HG03342 (cell line): Measurements from ENCODE around the gene SH3RF3.

Experiments
- ATAC-seq: cut with Tn5 transposase; IDR thresholded peaks from one replicate; pipeline ENCODE4 v1.9.1; 2021; ENCODE audit warnings: mild to moderate bottlenecking, moderate library complexity; ENCODE audit not compliant: unreplicated experiment

Gene SH3RF3

DNA sequence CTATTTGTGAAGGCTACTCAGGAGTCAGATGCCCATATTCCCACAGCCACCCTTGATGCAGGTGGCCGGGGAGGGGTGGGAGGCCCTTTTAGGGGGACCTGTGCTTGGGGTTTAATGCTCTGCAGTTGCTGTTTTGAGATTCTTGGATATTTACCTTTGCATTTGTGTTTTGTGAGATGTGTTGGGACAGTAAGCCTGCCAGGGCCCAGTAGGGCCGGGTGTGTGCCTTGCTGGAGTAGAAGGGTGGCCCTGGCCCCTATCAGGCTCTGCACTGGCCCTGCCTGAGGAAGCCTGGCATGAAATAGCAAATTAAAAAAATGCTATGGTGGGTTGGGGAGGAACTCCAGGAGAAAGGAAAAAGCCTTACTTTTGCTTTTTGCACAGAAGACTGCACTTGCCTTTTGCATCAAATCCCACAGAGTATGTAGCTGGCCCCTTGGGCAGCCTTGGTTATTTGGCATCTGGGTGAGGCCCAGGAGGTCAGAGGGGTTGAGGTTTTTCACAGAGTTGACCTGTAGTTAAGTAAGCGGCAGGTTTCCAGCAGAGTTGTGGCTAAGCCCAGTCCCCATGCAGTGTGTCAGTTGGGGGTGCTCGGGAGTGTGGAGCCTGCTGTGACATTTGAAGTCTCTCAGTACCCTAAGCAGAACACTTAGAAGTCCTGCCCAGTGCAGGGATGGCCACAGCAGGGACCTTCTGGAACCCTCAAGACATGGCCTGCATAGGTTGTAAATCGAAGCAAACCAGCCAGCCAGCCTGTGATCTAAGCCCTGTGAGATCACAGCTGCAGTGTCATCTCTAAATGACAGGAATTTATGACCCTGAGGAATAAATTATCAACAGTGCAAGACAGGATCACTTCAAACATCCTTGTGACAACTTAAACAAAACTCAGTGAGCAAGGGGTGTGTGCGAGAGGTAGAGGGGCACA lies 68.8 kb downstream of the SH3RF3 start:
- ATAC-seq: no peak

DNA sequence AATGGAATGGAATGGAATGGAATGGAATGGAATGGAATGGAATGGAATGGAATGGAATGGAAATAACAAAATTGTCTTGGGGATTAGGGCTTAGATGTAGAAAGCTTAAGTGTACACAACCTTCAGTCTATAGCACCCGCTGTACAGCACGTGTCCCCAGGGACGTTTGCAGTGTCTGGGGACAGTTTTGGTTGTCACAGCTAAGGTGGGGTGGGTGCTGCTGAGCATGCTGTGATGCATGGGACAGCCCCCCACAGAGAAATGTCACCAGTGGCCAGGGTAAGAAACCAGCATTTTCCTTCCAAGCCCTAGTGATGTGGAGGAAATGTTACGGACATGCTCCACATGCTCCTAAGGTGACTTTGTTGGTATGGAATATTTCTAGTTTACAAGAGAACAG lies 70.8 kb downstream of the SH3RF3 start:
- no peak for ATAC-seq

DNA sequence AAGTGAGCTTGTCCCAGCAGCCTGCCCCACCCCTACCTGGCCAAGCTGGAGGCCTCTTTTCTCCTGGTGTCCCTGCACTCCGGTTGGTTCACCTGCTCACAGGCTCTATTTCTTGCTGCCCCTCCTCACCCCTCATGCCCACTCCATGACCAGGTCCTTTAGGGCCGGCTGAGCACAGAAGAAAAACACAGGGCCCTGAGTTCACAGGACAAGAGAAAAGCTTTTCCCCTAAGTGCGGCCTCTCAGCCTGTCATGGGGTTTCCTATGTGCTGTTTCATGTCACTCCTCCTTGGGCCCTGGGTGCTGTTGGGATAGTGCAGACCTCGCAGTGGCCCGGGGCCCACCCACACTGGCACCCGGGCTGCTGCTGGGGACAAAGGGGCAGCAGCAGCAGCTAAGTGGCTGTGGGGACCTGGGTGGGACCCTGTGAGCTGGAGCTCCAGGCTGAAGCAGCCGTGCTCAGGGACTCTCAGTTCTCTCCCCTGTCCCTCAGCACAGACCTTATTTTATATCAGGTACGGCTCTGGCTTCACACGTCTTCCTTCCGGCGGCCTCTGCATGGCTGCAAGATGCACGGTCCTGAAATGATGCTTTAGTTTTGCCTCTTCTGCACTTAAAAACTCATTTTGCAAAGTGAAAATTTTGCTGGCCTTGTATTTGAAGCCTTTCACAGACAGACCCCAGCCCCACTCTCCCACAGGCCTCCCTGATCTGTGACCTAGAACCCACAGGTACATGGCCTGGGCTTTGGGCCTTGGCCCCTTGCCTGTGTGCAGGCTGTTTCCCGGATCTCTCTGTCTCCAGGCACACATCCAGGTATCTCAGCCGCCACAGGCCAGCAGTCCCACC lies 71.8 kb downstream of the SH3RF3 start:
- ATAC-seq: no peak

DNA sequence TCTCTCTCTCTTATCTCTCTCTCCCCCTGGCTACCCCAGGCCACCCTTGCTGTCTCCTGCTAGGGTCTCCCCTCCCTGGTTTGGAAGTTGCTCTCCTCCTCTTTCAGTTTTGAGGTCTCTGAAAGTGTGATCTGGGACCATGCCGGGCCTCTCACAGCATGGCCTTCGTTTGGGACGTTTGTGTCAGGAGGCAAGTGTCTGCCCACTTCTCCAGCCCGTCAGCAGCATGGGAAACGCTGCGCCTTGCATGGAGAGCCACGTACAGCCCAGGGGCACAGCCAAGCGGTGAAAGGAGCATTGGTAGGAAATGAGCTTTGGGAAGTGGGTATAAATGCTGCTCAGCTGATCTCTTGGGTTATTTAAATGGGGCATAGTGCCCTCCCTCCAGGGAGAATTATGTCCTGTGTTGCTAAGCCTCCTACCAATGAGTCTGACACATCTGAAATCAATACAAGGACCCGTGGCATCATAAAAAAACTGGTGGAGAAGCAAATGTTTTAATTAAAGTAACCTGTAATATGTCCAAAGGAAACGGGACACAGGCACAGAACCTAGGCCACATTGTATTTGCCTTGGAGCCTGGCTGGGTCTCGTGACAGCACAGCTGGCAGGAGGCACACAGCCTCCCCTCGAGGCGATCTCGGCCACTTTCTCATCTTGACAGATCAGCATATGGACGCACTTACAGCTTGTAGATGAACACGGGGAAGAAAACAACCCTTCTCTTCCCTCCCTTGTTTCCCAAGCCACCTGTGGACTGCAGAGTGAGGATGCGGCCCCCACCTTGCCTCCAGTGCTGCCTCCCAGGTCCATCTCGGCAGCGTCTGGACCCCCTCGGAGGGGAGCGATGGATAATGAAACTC lies 72.7 kb downstream of the SH3RF3 start:
- no peak for ATAC-seq

DNA sequence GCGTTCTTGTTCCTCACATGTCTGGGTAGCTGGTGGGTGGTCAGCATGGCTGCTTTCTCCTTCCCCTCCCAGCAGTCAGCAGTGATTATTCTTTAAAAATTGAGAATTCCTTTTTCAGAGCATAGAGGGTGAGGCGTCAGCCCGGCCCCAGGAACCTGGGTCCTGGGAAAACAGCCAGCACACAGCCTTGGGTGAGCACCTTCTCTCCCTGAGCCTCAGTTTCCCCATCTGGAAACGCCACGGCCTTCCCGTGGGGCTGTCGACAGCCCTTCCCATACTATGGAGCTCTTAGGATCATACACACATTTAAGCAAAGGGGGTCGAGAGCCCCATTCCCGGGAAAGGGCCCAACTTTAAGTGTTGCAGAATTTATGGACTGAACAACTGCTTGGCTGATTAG lies 73.5 kb downstream of the SH3RF3 start:
- ATAC-seq: no peak

DNA sequence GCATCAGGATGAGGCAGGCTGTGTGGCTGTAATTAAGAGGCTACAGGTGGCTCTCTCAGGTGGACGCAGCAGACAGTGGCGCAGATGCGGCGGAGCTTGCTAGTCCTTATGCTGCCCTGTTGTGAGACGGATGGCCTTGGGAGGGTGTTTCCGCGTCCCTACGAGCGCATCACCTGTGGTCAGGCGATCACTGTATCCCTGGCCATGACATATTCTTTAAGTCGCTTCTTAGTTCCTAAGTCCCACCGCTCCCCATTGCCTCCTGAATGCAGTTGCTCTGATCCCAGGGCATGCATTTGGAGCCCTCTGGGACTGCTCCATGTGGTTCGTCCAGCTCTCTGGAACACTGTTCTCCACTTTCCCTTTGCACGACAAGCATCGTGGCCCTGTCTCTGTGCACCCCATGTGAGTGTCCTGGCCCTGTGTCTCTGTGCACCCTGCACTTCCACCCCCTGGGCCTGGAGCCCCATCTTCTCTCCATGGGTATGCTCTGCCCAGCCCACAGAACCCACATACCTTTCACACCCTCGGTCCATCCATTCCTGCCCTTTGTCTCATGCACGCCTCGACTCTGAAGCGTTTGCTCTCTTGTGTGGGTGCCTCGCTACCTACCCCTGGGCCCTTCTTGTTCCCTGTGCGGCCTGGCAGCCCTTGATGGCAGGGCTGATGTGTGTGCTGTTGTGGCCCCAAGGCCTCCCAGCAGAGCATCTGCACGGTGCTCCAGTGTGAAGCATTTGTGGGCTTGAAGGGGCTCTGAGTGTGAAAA lies 74.4 kb downstream of the SH3RF3 start:
- ATAC-seq: no peak

DNA sequence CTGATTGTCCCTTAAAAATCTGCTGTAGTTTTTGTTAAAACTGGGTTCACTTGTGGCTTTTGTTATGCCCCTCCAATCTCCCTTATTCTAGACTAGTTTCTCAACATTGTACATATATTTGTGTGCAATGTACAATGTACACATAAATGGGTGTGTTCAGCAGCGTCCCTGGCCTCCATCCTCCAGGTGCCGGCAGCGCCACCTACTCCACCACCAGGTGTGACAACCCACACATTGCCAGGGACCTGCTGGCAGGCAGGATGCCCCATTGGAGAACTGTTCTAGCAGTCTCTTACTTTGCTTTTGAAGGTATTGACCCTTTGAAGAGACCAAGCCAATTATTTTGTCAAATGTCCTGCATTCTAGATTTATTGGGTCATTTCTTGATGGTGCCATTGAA lies 75.4 kb downstream of the SH3RF3 start:
- no peak for ATAC-seq

DNA sequence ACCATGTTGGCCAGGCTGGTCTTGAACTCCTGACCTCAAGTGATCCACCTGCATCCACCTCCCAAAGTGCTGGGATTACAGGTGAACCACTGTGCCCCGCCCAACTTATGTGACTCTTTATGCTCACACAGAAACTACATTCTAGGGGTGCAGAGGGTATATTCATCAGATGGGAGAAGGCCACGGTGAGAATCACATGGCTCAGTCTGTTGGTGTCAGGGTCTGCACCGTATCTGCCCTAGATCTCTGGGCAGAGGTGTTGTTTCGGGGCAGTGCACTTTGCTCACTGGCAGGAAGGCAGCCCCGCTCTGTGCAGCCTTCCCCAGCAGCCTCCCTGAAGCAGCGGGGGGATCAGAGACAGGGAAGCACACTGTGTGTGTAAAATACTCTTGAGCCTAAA lies 76.4 kb downstream of the SH3RF3 start:
- no peak for ATAC-seq

DNA sequence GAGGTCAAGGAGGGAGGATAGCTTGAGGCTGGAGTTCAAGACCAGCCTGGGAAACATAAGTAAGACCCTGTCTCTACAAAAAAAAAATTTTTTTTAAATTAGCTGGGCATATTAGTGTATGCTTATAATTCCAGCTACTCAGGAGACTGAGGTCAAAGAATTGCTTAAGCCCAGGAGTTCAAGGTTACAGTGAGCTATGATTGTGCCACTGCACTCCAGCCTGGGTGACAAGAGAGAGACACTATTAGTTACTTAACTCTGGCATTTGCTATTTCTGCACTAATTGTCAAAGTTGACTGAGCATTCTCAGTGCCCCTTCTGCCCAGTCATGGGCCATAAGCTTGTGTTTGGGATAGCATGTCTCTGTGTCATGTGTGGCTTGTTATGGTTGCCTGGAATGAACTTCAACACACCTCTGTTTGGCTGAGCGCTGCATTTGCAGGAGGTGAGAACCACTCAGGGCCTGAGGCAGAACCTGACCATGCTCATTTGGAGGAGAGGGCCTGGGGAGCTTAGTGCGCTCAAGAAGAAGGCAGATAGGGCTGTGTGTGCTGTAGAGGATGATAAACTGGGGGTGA lies 77.7 kb downstream of the SH3RF3 start:
- ATAC-seq: no peak

DNA sequence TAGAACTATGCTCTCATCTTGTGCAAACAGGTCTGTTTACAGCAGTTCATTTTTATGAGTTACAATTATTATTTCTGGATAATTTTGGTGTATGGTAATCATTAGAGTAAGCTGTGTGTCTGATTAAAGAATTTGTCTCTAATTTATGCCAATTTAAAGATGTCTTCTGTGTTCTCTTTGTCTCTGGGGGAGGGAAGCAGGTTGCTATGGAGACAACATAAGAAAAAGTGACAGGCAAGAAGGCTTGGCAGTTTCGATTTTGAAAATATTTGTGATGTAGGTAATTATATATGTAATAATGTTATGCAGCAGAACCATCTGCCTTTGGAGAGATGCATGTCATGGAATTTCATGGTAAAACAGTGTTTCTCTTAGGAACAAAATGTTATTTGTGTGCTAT lies 78.2 kb downstream of the SH3RF3 start:
- no peak for ATAC-seq

DNA sequence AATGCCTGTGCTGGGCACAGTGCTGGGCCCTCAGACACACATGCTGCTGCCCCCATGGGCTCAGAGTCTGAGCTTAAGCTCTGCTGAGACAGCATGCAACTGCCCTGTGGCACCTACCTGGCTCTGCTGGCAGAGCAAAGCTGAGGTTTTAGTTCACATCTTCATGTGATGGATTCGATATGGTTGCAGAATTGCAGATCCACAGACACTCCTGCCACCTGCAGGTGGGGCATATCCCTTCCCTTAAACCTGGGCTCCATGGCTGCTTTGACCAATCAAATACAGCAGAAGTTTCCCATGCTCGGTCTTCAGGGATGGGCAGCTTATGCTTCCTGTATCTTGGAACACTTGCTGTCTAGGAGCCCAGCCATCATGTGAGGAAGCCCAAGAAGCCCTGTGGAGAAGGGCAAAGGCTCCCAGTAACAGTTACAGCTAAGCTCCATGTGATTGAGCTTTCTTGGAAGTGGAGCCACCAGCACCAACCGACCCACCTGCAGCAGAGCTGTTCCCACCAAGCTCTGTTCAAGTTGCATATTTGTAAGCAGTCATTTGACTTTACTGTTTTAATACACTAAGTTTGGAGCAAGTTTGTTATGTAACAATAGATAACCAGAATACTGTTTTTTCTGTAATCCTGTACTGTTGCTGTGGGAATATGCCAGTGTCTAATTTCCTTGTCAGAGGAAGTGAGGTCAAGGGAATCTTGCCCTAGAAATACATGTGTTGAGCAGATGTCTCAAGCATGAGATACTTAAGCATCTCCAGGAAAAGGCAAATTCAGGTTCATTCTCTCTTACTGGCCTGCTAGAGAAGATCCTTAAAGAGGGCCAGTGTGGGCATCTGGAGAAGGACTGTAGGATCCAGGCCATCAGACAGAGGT lies 79.3 kb downstream of the SH3RF3 start:
- no peak for ATAC-seq

DNA sequence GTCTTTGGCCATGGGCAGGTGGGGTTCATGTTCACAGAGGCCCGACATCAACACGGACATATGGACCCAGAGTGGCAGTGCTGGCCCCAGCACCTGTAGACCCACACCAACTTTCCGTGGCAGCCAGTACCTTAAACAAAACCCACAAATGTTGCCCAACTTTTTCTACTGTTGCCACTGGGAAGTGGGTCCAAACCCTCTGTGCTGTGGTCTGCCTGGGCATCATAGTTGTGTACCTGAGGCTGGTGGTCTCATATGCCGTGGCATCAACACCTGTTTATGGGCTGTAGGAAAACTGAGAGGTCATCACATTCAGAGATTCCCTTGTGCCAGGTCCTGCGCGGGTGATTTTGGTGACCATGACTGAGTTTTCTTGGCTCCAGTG lies 79.9 kb downstream of the SH3RF3 start:
- ATAC-seq: no peak

DNA sequence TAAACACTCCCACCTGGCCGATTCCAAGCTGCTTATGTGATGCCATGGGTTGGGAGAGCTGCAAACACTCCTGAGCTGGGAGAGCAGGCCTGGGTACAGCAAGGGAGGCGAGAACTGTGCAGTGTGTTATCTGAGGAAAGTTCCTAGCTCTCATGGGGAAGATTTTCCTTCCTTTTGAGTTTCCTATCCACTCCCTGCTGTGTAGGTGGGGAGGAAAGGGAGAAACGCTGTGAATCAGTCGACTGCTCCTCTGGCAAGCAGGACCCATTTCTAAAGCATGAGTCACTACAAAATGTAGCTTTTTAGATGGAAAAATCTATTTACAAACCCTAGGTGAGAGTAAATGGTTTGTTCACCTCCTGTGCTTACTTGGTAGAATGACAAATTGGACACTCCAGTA lies 80.4 kb downstream of the SH3RF3 start:
- ATAC-seq: no peak

DNA sequence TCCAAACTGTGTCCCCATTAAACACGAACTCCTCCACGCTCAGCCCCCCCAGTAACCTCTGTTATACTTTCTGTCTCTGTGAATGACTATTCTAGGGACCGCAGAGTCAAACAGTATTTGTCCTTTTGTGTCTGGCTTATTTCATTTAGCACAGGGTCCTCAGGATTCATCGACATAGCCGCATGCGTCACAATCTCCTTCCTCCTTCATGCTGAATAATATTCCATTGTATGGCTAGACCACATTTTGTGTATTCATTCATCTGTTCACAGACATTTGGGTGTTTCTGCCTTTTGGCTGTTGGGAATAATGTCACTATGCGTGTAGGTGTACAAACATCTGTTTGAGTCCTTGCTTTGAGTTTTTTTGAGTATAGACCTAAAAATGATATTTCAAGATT lies 80.9 kb downstream of the SH3RF3 start:
- no peak for ATAC-seq

DNA sequence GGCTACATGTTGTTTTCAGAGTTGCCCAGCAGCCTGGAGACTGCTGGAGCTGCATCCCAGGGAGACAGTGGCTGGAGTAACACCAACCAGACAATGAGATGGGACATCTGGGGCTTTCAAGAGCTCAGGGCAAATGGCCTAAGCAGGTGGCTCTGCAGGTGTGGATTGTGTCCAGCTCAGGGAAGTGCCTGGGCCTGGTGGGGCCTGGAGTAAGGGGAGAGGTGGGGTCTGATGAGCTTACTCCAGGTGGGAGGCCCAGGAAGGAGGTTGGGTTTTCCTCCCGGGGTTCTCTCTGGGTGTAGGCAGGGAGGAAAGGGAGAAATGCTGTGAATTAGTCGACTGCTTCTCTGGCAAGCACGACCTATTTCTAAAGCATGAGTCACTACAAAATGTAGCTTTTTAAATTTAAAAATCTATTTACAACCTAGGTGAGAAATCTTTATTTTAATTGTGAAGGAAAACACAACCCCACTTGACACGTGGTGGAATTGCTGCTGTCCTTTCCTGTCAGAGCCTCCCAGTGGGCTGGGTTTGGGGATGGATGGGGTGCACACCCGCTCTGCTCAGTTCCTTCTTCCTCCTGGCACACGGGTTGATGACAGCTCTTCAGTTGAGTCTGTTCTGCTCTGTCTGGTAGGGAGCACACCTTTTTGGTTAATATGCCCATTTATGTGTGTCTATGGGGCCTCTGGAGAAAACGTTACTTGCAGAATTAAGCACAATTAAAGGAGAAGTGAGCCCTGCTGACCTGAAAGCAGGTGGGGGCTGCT lies 81.6 kb downstream of the SH3RF3 start:
- ATAC-seq: no peak

DNA sequence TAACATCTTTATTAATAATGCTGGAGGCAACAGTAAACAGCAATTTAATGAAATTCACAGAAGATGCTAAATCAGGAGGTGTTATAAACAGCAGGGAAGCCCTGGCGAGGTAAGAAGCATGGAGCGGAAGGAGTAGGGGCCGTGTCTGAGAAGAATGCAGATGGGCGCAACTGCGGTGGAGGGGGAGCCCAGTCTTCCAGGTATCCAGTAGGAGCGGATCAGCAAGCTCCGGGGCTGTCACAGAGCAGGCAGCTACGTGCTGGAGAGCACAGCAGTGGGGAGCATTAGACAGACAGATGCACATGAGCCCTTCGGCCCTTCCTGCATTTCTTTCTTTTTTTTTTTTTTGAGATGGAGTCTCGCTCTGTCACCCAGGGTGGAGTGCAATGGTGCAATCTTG lies 82.3 kb downstream of the SH3RF3 start:
- ATAC-seq: no peak

DNA sequence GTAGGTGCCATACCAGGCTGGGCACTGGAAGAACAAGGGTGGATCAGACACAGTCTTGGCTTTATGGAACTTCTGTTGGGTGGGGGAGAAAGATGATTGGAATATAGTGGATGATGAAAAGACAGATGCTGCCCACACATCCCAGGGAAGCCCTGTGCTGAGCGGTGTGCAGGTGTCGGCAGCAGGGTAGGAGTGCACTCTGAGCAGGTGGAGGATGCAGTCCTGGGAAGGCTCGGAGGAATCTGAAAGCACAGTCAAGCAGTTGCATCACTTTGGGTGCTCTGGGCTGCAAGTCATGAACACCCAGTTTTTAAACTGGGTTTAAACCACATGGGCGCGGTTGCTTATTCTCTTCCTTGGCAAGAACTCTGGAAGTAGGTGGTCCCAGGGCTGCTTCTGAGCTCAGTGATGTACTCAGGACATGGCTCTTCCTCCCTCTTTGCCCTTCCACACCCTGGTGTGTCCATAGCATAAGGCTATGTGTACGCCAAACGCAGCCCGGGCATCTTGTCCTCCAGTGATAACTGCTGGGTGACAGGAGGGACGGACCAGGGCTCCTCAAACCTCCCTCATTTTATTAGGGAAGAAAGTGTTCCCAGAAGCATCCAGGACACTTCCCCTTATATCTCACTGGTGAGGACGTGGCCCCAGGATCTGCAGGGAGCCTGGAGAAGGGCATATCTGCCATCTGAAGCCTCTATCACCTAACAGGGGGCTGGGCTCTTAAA lies 84.0 kb downstream of the SH3RF3 start:
- no peak for ATAC-seq
